CD4-positive, alpha-beta T cell treated with Interleukin-4 for 4 hours (primary cell): Measurements from ENCODE around the gene NPDC1.
A peak's percentile ranks its signal among the peaks of the same experiment; 100 is the strongest.
"Not testable (repeated sequence)": the region's sequence is repeated elsewhere in the genome, so short reads cannot be mapped to it uniquely, and the experiment has no call there.

Source experiments
- DNase-seq: peaks from one replicate; pipeline ENCODE4 v3.0.0-alpha.2; 2020

Gene NPDC1

DNA sequence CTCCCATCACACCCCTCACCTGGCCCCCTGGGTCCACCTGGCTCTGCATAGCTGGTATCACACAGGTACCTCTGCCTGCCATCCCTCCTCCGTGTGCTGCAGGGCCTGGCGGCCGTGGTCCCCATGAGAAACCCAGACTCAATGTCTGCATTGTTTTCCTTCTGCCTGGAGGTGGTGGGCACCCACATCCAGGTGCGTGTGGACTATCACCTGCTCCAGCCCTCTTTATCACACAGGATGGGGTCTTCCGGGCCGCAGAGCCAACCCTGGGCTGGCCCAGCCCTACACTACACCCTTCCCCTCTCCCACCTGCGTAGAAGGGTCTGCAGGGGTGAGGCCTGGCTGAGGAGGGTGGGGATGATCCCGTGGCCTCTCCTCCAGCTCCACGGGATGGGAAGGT, 7.1 kb downstream of the NPDC1 start:
- DNase-seq = no peak

GRCh38 chr9:137037483-137037882, 8.5 kb downstream of the NPDC1 start:
- no peak for DNase-seq

GRCh38 chr9:137037035-137037434, 8.9 kb downstream of the NPDC1 start:
- DNase-seq = no peak

- DNase-seq = no peak
Observed at GRCh38 chr9:137035937-137036336, 10.0 kb downstream of the NPDC1 start.

DNA sequence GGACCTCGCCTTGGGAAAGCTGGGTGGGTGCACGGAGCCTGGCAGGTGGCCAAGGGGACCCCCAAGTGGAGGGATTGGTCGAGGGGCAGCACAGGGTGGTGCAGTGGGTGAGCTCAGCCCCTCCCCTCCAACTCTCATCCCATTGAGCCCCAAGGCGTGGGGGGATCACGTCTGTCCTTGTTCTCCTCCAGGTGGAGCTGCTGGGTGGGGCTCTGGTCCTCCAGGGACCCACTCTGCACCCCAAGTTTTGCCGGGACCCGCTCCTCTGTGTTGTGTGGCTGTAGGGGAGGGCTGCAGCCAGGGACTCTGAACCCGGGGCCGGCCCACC, 10.5 kb downstream of the NPDC1 start:
- no peak for DNase-seq

GRCh38 chr9:137034709-137035506, 11.1 kb downstream of the NPDC1 start:
- peak; percentile 85 for DNase-seq

GRCh38 chr9:137034039-137034708, 11.8 kb downstream of the NPDC1 start:
- DNase-seq = no peak

DNA sequence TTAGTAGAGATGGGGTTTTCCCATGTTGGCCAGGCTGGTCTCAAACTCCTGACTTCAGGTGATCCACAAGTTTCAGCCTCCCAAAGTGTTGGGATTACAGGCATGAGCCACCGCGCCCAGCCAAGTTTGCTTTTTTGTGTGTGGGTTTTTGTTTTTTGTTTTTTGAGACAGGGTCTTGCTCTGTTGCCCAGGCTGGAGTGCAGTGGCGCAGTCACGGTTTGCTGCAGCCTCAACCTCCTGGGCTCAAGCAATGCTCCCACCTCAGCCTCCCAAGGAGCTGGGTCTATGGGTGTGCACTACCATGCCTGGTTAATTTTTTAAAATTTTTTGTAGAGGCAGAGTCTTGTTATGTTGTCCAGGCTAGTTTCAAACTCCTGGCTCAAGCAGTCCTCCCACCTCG, 12.5 kb downstream of the NPDC1 start:
- DNase-seq = not testable (repeated sequence)

DNA sequence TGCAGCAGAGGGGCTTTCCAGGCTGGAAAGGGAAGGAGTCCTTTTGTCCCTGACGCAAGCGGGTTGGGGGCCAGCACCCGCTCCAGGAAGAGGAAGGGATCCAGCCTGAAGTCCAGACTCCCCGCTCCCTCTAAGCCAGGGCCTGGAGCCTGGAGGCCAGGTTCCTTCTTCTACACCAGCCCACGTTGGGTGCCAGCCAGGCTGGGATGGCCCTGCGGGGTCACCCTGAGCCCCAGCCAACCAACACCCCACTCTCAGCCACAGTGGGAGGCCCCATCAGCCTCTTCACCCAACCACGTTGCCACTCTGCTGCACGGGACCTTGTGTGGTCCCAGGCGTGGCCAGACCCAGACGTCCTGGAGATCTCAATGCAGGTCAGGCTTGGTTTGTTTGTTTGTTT, 13.1 kb downstream of the NPDC1 start:
- no peak for DNase-seq

DNA sequence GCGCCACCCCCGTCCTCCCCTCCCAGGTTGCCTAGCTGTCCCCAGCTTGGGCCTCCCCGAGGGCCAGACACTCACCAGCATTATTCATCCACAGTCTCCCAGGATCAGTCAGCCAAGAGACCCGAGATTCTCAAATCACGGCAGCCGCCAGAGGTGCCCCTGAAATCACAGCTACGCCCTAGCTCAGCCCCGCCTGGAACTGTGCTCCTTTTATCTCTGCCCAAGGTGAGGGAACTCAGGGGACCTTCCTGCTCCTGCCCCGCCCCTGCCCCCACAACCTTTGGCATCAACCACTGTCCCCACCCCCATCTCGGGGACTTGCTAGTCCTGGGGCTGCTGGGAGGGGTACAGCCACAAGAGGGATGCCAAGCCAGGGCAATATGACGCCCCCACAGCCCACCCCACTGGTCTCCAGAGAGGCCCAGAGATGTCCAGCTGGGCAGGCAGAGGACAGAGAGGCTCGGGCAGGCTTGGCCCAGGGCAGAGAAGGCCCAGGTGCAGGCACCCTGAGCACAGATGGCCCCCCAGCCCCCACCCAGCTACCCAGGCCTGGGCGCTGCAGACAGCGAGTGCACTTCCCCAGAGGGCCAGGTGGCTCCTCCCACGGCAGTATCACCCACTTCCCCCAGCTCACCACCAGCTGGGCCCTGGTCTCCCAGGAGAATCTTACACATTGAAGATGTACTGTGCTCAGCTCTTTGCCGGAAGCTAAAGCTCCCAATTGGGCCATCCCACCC, 13.9 kb downstream of the NPDC1 start, which contains the start of gene FUT7:
TSS of gene FUT7 (minus strand) at position 185 of the 737 bp plus-strand sequence. CDS start at position 88, 97 bp downstream.
- DNase-seq = no peak

- DNase-seq = no peak
Observed at GRCh38 chr9:137030538-137031527, 15.1 kb downstream of the NPDC1 start.

DNA sequence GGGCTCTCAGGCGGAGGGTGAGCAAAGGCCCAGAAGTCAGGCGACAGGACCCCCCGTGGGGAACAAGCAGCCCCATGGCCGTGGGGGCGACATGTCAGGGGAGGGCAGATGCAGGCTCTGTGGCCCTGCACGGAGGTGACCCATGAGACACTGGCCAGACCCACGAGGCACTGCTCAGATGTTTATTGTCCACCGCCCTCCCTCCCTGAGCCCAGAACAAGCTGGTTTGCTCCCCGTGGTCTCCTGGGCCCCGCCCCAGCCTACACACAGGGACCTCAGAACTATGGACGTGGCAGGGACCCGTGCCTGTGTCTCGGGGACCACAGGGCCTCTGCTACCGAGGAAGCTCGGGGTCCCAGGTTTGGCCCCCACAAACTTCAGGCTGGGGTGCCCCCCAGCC, 16.0 kb downstream of the NPDC1 start:
- no peak for DNase-seq

- DNase-seq = peak; percentile 50
Observed at GRCh38 chr9:137029058-137029936, 16.7 kb downstream of the NPDC1 start.

DNA sequence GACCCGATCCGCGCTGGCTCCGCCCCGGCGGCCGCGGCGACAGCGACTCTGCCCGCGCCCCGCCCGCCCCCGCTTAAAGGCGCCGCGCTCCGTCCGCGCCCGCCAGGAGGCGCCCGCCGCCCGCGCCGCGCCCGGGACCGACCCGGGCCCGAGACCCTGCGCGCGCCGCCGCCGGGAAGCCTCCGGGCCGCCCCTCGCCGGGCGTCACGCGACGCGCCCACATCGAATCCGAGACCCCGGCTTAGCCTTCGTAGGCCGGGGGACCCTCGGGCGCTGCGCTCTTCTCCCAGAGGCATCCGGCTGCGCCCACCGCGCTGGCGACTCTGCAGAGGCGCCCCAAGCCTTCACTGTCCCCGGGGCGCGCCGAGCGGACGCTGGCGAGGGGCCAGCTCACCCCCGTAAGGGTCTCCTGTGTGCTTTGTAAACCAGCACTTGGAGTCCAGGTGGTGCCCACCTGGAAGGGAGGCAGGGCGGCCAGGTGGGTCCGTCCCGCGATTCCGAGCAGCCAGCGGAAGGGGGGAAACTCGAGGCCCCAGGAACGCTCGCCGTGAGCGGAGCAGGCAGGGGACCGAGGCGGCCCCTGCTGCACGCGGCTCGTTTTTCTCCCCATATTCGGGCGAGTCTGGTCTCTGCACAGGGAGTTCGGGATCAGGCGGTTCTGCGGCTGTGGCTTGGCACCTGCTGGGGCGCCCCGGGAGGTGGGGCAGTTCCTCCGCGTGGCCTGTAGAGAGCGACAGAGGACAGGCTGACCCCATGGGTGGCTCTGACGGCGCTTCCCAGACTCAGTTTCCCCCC, 17.5 kb downstream of the NPDC1 start:
- peak; percentile 55 for DNase-seq

DNA sequence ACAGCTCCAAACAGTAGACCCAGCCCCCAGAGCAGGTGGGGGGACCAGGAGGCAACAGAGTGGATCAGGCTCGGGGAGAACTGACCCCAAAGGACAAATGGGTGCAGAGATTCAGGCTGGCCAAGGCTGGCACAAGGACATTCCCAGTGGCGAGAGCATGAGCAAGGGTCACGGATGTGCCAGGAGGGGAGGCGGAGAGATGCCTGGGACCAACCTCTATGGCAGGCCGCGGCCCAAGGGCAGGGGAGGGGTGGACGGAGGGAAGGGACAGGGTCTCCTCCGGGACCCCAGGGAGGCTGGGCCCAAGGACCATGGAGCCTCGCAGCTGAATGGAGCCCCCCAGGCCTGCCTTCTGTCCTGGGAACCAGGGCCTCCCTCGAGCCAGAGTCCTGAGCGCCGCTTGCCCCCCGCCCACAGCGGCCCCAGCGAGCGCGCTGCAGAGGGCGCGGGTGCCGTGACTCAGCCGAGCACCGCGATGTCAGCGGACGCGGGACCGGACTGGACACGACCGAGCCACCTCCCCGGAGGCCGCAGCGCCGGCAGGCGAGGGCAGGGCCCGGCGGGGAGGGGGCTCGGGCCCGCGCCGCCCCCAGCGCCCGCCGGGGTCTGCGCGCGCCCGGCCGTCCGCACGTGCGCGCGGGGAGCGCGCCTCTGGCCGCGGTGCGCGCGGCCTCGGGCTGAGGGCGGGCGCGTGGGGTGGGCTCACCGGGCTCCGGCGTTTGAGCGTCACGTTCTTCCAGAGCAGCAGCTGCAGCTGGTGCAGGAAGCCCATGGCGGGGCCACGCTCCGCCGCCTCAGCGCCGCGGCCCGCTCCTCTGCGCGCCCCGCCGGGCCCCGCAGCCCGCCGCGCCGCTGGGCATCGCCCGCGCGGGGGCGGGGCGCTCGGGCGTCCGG, 18.4 kb downstream of the NPDC1 start, which contains the start of gene ABCA2:
TSS of gene ABCA2 (minus strand) at position 869 of the 894 bp plus-strand sequence. CDS start at position 772, 97 bp downstream.
- DNase-seq = no peak

GRCh38 chr9:137026828-137027227, 19.1 kb downstream of the NPDC1 start:
- DNase-seq = no peak

DNA sequence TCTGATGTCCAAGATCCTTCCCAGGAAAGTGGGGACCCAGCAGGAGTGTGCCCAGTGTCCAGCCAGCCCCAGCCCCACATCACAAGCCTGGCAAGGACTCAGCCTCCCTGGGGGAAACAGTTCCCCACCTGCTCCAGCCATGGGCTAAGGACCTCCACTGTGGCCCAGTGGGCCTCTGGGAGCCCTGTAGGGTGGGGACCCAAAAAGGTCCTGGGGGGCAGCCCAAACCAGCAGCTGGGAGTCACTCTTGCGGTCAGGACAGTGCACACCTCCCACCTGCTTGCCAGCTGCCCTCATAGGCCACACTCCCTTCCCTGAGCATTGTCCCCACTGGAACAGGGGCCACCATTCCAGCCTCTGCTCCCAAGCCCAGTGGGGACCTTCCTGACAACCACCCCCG, 19.6 kb downstream of the NPDC1 start:
- no peak for DNase-seq

DNA sequence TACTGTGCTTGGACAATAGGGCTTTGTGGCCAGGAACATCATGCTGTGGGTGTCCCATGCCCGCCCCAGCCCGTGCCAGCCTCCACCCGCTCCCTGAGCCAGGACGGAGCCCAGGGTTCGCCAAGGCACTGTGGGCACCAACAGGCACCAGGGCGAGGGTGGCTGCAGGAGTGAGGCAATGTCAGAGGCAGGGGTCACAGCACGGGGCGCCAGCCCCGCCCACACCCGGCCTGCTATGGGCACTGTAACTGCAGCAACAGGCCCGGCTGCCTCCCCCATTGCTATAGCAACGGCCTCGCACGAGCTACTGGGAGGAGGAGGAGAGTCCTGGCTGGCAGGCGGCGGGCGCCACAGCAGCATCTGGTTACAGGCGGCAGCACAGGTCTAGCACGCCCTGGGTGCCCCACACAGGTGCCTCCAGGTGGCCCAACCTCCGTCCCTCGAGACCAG, 20.4 kb downstream of the NPDC1 start:
- no peak for DNase-seq

DNA sequence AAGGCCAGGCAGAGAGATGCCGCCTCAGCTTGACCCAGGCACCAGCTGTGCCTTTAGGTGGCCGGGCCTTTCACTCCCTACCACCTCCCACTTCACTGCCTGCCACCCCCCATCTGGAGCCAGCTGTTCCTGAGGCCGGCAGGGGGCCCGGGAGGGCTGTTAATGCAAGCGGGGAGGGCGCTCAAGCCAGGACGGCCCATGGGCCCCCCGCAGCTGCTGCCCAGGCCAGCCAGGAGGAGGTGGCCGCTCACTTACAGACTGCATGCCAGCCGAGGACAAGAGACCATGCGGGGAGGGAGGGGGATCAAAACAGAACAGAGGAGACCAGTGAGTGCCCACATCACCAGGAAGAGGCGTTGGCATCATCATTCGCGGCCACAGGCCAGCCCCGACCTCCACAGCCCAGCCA, 22.4 kb downstream of the NPDC1 start:
- no peak for DNase-seq
